Endothelial cell (in vitro differentiated cells): ENCODE data around the gene SNAPC2. TPM values are rescaled to one million over a fixed set of nuclear protein-coding genes. Genes with fewer than 3 reads are reported as not detected.

Experiments used
- DNase-seq: peaks from one replicate; pipeline ENCODE4 v3.0.0; 2021; ENCODE audit warnings: low spot score
- H3K27ac Mint-ChIP-seq: one replicate; pipeline ENCODE4 v1.8.0; 2021; ENCODE audit warnings: mixed read lengths, inconsistent platforms; ENCODE audit not compliant: unreplicated experiment
- H3K27me3 Mint-ChIP-seq: one replicate; pipeline ENCODE4 v1.8.0; 2021; ENCODE audit warnings: mild to moderate bottlenecking, moderate library complexity, mixed read lengths, inconsistent platforms; ENCODE audit not compliant: unreplicated experiment
- H3K36me3 Mint-ChIP-seq: one replicate; pipeline ENCODE4 v1.8.0; 2021; ENCODE audit warnings: mild to moderate bottlenecking, low read depth, mixed read lengths, inconsistent platforms; ENCODE audit not compliant: unreplicated experiment
- H3K4me1 Mint-ChIP-seq: one replicate; pipeline ENCODE4 v1.8.0; 2021; ENCODE audit warnings: mild to moderate bottlenecking, mixed read lengths, inconsistent platforms; ENCODE audit not compliant: unreplicated experiment
- H3K4me3 Mint-ChIP-seq: one replicate; pipeline ENCODE4 v1.8.0; 2021; ENCODE audit warnings: mild to moderate bottlenecking, mixed read lengths, inconsistent platforms; ENCODE audit not compliant: unreplicated experiment
- H3K9me3 Mint-ChIP-seq: one replicate; pipeline ENCODE4 v1.8.0; 2021; ENCODE audit warnings: mixed read lengths, inconsistent platforms; ENCODE audit not compliant: unreplicated experiment
- total RNA-seq: library from RNA; stranded (reverse); fragmentation: NEBNext Ultra II Directional; extraction: Animal tissue kit (Norgen Biotek cat#: 25700); gene quantifications from one replicate; pipeline ENCODE4 v1.2.1, GENCODE V29; 2021; ENCODE audit not compliant: unreplicated experiment
- TF ChIP-seq, protein P1 (sequence below): fragments of 200-600 bp; sonication (generic); IDR thresholded peaks from one replicate; pipeline ENCODE4 v1.5.0; 2021; ENCODE audit warnings: antibody characterized with exemption; ENCODE audit not compliant: unreplicated experiment

SNAPC2 gene
- total RNA-seq, 1 donor from 2014 or later = 13.5 TPM

DNA sequence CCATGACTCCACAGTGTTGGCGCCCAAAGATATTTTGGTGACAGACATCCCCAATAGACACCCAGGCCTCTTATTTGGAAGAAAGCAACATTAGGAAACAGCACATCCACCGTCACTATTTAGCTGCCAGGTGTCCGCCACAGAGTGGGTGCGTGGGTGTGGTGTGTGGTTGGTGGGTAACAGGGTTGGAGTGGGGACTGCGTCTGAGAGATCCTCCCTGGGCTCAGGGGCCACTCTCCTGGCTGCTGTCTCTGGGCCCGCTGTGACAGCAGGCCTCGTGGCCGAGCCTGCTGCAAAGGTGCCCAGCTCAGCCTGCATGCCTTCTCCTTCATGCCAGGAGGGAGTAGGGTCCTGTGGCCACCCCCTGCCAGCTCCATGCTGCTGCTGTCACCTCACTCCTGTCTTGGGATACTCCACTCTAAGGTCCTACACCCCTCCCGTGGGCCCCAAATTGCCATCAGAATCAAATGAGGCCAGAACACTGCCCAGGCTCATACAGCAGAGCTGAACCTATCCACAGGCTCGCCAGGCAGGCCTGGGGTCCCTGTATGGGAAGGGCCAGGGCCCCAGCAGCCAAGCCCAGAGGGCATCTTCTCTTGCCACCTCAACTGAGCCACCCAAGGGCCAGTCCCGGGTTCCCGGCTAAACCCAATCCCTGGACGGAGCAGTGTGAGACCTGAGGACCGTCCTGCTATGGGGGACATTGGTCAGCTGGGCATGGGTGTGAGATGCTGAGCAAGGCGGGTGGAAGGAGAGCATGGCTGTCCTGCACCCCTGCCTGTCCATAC, 48.1 kb downstream of the SNAPC2 start:
- peaks cover 6% of the 10 kb centered on the region for H3K27me3 Mint-ChIP-seq
- no peak overlapping the region for H3K27ac Mint-ChIP-seq
- TF ChIP-seq, protein P1, sequence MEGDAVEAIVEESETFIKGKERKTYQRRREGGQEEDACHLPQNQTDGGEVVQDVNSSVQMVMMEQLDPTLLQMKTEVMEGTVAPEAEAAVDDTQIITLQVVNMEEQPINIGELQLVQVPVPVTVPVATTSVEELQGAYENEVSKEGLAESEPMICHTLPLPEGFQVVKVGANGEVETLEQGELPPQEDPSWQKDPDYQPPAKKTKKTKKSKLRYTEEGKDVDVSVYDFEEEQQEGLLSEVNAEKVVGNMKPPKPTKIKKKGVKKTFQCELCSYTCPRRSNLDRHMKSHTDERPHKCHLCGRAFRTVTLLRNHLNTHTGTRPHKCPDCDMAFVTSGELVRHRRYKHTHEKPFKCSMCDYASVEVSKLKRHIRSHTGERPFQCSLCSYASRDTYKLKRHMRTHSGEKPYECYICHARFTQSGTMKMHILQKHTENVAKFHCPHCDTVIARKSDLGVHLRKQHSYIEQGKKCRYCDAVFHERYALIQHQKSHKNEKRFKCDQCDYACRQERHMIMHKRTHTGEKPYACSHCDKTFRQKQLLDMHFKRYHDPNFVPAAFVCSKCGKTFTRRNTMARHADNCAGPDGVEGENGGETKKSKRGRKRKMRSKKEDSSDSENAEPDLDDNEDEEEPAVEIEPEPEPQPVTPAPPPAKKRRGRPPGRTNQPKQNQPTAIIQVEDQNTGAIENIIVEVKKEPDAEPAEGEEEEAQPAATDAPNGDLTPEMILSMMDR = no peak
- H3K4me1 Mint-ChIP-seq = peaks cover 8% of the 10 kb centered on the region
- H3K4me3 Mint-ChIP-seq = peak overlapping the region; percentile 25
- peaks cover 26% of the 10 kb centered on the region for H3K36me3 Mint-ChIP-seq
- no peaks in the 10 kb centered on the region for H3K9me3 Mint-ChIP-seq
- DNase-seq = no peak

- H3K36me3 Mint-ChIP-seq = peaks cover 30% of the 10 kb centered on the region
- no peak overlapping the region for H3K4me3 Mint-ChIP-seq
- no peak for DNase-seq
- H3K27me3 Mint-ChIP-seq = peaks cover 7% of the 10 kb centered on the region
- TF ChIP-seq, protein P1 = no peak
- H3K4me1 Mint-ChIP-seq = peaks cover 8% of the 10 kb centered on the region
- no peaks in the 10 kb centered on the region for H3K9me3 Mint-ChIP-seq
- no peak overlapping the region for H3K27ac Mint-ChIP-seq
Measured at GRCh38 chr19:7968796-7969554, 48.8 kb downstream of the SNAPC2 start.

- no peak for DNase-seq
- peaks cover 35% of the 10 kb centered on the region for H3K36me3 Mint-ChIP-seq
- H3K27ac Mint-ChIP-seq = no peak overlapping the region
Measured at GRCh38 chr19:7969555-7969939, 49.4 kb downstream of the SNAPC2 start.

GRCh38 chr19:7970716-7971448, 50.7 kb downstream of the SNAPC2 start:
- peaks cover 33% of the 10 kb centered on the region for H3K36me3 Mint-ChIP-seq
- DNase-seq = peak; percentile 69
- no peaks in the 10 kb centered on the region for H3K9me3 Mint-ChIP-seq
- peaks cover 8% of the 10 kb centered on the region for H3K27me3 Mint-ChIP-seq
- H3K27ac Mint-ChIP-seq = no peak overlapping the region
- H3K4me1 Mint-ChIP-seq = peaks cover 4% of the 10 kb centered on the region
- TF ChIP-seq, protein P1 = peak; percentile 74
- no peak overlapping the region for H3K4me3 Mint-ChIP-seq

More at GRCh38 chr19:7969555-7969939, 49.4 kb downstream of the SNAPC2 start:
- H3K4me3 Mint-ChIP-seq = no peak overlapping the region
- TF ChIP-seq, protein P1 = no peak
- H3K9me3 Mint-ChIP-seq = no peaks in the 10 kb centered on the region
- H3K4me1 Mint-ChIP-seq = peaks cover 8% of the 10 kb centered on the region
- H3K27me3 Mint-ChIP-seq = peaks cover 8% of the 10 kb centered on the region
